Astrocyte (in vitro differentiated cells and primary cell): ENCODE measurements around the gene SLC25A46.

Experiments used
- CTCF ChIP-seq: IDR thresholded peaks from 2 replicates; pipeline ENCODE4 v1.5.1; 2011; ENCODE audit warnings: low read depth, mild to moderate bottlenecking, inconsistent platforms, low read length, moderate library complexity; ENCODE audit not compliant: insufficient read depth
- EZH2 ChIP-seq: IDR thresholded peaks from 2 replicates; pipeline ENCODE4 v1.6.1; 2012; ENCODE audit warnings: mild to moderate bottlenecking, low read length, inconsistent platforms; ENCODE audit not compliant: insufficient read depth

GRCh38 chr5:110757118-110757729 lies 18.4 kb downstream of the SLC25A46 start:
- TF ChIP-seq CTCF (peak; percentile 74), EZH2 (no peak)
